Measurements from ENCODE around the gene GINS3. TPM values are rescaled to one million over a fixed set of nuclear protein-coding genes. Genes with fewer than 3 reads are reported as not detected.
"Not testable (repeated sequence)": the region's sequence is repeated elsewhere in the genome, so short reads cannot be mapped to it uniquely, and the experiment has no call there.

The GINS3 gene
- total and polyA plus RNA-seq, 10 of the 15 experiments (the other 5 are each of a cell fraction or from before 2014, with no cell fraction given) = 13.6 to 22.4 (median 15.6) TPM

DNA sequence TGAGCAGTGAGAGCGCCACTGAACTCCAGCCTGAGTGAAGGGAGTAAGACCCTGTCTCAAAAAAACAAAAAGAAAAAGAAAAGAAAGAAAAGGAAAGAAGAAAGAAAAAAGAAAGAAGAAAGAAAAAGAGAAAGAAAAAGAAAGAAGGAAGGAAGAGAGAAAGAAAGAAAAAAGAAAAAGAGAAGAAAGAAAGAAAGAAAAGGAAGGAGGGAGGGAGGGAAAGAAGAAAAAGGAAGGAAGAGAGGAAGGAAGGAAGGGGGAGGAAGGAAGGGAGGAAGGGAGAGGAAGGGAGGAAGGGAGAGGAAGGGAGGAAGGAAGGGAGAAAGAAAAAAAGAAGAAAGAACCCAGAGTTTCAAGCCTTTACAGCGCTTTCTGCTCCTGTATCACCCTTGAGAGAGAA, 19.1 kb downstream of the GINS3 start (continued):
- TF ChIP-seq, protein P1, sequence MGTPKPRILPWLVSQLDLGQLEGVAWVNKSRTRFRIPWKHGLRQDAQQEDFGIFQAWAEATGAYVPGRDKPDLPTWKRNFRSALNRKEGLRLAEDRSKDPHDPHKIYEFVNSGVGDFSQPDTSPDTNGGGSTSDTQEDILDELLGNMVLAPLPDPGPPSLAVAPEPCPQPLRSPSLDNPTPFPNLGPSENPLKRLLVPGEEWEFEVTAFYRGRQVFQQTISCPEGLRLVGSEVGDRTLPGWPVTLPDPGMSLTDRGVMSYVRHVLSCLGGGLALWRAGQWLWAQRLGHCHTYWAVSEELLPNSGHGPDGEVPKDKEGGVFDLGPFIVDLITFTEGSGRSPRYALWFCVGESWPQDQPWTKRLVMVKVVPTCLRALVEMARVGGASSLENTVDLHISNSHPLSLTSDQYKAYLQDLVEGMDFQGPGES (IDR thresholded peaks at IDR 0.05) = no peak

GRCh38 chr16:58411736-58412614, 19.7 kb downstream of the GINS3 start:
- in situ Hi-C loops (cut with MboI) = no loop called here
- RAD21 ChIA-PET (ENCODE audit: unreplicated experiment) = no interaction called here
- H3K27ac ChIP-seq (ENCODE audit: control insufficient read depth, insufficient read depth) = no peak overlapping the region
- SMC1A ChIA-PET (ENCODE audit: uncharacterized antibody, unreplicated experiment) = interaction anchor here (0.6 to 1.0 kb wide), 2 partner anchors 33 to 67 kb away, joined by 3 read pairs; no protein-coding TSS in a partner anchor
- H3K27me3 ChIP-seq (replicated peaks in 1 of 2; ENCODE audit: control insufficient read depth in 2 of 2, insufficient read depth in 2 of 2, low read length in 1 of 2) = no peaks in the 10 kb centered on the region
- H4K20me1 ChIP-seq (ENCODE audit: control insufficient read depth, insufficient read depth) = no peaks in the 10 kb centered on the region
- ATAC-seq = no peak
- intact Hi-C loops (cut with micrococcal nuclease; ENCODE audit: unreplicated experiment) = no loop called here
- no peak overlapping the region for H3K4me3 ChIP-seq
- no peak for DNase-seq (ENCODE audit: low read depth, low spot score)
- H3K9me3 ChIP-seq (replicated peaks; ENCODE audit: control insufficient read depth, insufficient read depth, low read length) = no peaks in the 10 kb centered on the region
- H3K9ac ChIP-seq (ENCODE audit: control insufficient read depth, insufficient read depth, low read length) = no peak overlapping the region
- BruUV-seq (replicated peaks) = no TSS peak
- no peaks in the 10 kb centered on the region for H3K79me2 ChIP-seq (ENCODE audit: control insufficient read depth, insufficient read depth, low read length)
- H2AFZ ChIP-seq (ENCODE audit: control insufficient read depth, low read depth, low read length) = no peak overlapping the region
- POLR2A ChIA-PET = no interaction called here
- no peaks in the 10 kb centered on the region for H3K4me1 ChIP-seq (ENCODE audit: control insufficient read depth, insufficient read depth, low read length)
- CTCF ChIA-PET = no interaction called here
- 74% methylated on average over 7 of the region's 7 CpGs for WGBS (ENCODE audit: insufficient coverage, insufficient replicate concordance, low lambda C conversion rate, missing lambda C conversion rate)
- TF ChIP-seq, protein P2, sequence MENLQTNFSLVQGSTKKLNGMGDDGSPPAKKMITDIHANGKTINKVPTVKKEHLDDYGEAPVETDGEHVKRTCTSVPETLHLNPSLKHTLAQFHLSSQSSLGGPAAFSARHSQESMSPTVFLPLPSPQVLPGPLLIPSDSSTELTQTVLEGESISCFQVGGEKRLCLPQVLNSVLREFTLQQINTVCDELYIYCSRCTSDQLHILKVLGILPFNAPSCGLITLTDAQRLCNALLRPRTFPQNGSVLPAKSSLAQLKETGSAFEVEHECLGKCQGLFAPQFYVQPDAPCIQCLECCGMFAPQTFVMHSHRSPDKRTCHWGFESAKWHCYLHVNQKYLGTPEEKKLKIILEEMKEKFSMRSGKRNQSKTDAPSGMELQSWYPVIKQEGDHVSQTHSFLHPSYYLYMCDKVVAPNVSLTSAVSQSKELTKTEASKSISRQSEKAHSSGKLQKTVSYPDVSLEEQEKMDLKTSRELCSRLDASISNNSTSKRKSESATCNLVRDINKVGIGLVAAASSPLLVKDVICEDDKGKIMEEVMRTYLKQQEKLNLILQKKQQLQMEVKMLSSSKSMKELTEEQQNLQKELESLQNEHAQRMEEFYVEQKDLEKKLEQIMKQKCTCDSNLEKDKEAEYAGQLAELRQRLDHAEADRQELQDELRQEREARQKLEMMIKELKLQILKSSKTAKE (IDR thresholded peaks at IDR 0.05; ENCODE audit: low read depth, poor library complexity, severe bottlenecking) = no peak
- TF ChIP-seq SUPT20H (IDR thresholded peaks at IDR 0.05; ENCODE audit: borderline replicate concordance, control insufficient read depth, low read depth, low read length) (no peak), ZNF384 (IDR thresholded peaks at IDR 0.05; ENCODE audit: borderline replicate concordance, low read depth, low read length) (no peak), TCF3 (IDR thresholded peaks at IDR 0.05; ENCODE audit: borderline replicate concordance, insufficient read depth, low read depth, low read length) (no peak), MTA3 (IDR thresholded peaks at IDR 0.05; ENCODE audit: borderline replicate concordance, low read length) (no peak), SP1 (IDR thresholded peaks at IDR 0.05; ENCODE audit: low read depth, low read length) (no peak), ZNF24 (IDR thresholded peaks at IDR 0.05) (no peak)
- no peak overlapping the region for H3K4me2 ChIP-seq (ENCODE audit: control insufficient read depth, insufficient read depth)
- no peaks in the 10 kb centered on the region for H3K36me3 ChIP-seq (ENCODE audit: control insufficient read depth in 2 of 2, insufficient read depth in 2 of 2, low read length in 1 of 2)
- FAIRE-seq = no peak

DNA sequence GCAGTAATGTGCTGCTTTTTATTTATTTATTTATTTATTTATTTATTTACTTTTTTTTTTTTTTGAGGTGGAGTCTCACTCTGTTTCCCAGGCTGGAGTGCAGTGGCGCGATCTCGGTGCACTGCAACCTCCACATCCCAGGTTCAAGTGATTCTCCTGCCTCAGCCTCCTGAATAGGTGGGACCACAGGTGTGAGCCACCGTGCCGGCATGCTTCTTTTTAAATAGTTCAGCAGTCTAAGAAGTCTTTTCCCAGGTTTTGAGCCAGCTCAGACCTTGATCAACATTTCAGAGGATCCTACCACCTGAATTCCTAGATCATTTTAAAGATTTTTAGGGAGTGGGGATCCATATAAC, 20.3 kb downstream of the GINS3 start:
- 96% methylated on average over 4 of the region's 5 CpGs for WGBS (ENCODE audit: insufficient coverage, insufficient replicate concordance, low lambda C conversion rate, missing lambda C conversion rate)
- H3K4me2 ChIP-seq (ENCODE audit: control insufficient read depth, insufficient read depth); intact Hi-C loops (cut with micrococcal nuclease; ENCODE audit: unreplicated experiment); RAD21 ChIA-PET (ENCODE audit: unreplicated experiment); H3K4me1 ChIP-seq (ENCODE audit: control insufficient read depth, insufficient read depth, low read length); H3K79me2 ChIP-seq (ENCODE audit: control insufficient read depth, insufficient read depth, low read length); in situ Hi-C loops (cut with MboI); H3K9ac ChIP-seq (ENCODE audit: control insufficient read depth, insufficient read depth, low read length); DNase-seq (ENCODE audit: low read depth, low spot score); ATAC-seq; H4K20me1 ChIP-seq (ENCODE audit: control insufficient read depth, insufficient read depth); BruUV-seq (replicated peaks); H2AFZ ChIP-seq (ENCODE audit: control insufficient read depth, low read depth, low read length); H3K4me3 ChIP-seq; CTCF ChIA-PET; H3K36me3 ChIP-seq (ENCODE audit: control insufficient read depth in 2 of 2, insufficient read depth in 2 of 2, low read length in 1 of 2); H3K27me3 ChIP-seq (replicated peaks in 1 of 2; ENCODE audit: control insufficient read depth in 2 of 2, insufficient read depth in 2 of 2, low read length in 1 of 2); FAIRE-seq; H3K27ac ChIP-seq (ENCODE audit: control insufficient read depth, insufficient read depth); H3K9me3 ChIP-seq (replicated peaks; ENCODE audit: control insufficient read depth, insufficient read depth, low read length): not testable (repeated sequence)
- SMC1A ChIA-PET (ENCODE audit: uncharacterized antibody, unreplicated experiment) = interaction anchor here (1.0 kb wide), 1 partner anchor 34 kb away, joined by 3 read pairs; no protein-coding TSS in a partner anchor
- POLR2A ChIA-PET = interaction anchor here (0.6 kb wide), 1 partner anchor 18 kb away, joined by 3 read pairs; no protein-coding TSS in a partner anchor
